GM10847 (cell line): ENCODE measurements around the gene UQCRQ.

Source experiments
- POLR2A ChIP-seq: IDR thresholded peaks from 2 replicates; pipeline ENCODE4 v1.6.1; 2011; ENCODE audit not compliant: insufficient read length; ENCODE audit errors: extremely low read depth

Gene UQCRQ

DNA sequence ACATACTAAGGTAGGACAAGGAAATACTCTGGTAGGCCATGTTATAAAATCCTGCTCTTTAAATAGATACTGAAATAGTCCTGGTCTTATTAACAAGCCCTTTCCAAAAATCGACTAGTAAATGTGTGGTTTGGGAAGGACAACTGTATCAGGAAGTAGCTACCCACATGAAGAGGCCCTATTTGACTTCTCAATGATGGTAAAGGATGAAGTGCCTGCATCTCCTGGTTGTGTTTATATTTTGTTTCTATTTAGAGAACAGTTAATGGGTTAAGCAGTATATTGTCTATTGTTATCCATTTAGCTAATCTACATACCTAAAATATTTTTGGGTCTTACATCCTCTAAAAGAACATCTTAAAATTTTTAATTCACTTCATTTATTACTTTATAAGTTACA, 12.7 kb upstream of the UQCRQ start:
- no peak for TF ChIP-seq POLR2A

DNA sequence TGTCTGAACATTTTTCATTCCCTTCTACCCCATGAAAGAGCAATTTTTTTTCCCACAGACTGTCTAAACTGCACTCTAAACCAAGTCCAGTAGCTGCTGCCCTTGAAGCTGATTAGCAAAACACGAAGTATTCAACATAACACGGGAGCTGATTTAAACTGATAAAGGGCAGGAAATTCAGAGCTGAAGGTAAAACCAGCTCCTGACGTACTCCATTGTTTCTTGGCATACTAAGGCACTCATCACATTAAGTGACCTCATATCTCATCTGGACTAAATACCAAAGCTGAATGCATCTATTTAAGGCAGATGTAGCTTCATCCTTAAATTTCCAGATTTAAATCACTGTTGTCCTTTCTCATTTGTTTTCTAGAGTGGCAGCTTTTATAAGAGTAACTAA, 12.1 kb upstream of the UQCRQ start:
- no peak for TF ChIP-seq POLR2A

DNA sequence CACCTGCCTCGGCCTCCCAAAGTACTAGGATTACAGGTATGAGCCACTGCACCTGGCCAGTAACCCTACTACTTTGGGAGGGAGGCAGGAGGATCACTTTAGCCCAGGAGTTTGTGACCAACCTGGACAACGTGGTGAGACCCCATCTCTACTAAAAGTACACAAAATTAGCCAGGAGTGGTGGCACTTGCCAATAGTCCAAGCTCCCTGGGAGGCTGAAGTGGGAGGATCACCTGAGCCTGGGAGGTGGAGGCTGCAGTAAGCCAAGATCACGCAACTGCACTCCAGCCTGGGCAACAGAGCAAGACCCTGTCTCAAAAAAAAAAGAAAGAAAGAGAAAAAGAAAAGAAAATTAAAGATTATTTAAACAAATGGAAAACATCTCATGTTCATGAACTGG, 10.4 kb upstream of the UQCRQ start:
- TF ChIP-seq POLR2A = no peak

DNA sequence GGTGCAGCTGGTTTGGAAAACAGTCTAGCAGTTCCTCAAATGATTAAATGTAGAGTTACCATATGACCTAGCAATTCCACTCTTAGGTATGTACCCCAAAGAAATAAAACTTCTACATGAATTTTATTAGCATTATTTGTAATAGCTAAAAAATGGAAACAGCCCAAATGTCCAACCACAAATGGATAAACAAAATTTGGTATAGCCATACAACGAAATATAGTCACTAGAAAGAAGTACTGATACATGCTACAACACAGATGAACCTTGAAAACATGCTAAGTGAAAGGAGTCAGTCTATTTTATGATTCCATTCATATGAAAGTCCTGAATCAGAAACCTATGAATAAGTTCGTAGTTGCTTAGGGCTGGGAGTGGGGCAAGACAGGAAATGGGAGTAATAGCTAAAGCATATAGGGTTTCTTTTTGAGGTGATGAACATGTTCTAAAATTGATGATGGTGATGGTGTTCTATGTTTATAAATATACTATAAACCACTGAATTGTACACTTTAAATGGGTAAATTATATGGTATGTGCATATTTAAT, 6.5 kb upstream of the UQCRQ start:
- no peak for TF ChIP-seq POLR2A

DNA sequence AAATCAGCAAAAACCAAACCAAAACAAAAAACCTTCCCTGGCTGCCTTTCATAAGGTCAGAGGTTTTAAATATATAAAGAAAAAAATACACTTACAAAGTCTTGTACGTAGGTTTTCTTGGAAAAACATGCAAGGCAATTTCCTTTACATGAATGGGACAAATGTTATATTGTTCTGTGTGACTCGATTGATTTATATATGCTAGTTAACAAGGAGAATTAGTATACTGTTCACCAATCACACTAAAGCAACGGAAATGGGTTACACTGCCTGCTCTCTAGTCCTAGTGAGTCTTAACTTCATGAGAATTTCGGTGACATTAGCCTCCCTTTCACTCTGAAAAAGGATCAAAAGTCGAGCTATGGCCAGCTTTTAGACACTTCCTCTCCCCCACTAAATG, 5.7 kb upstream of the UQCRQ start:
- no peak for TF ChIP-seq POLR2A

DNA sequence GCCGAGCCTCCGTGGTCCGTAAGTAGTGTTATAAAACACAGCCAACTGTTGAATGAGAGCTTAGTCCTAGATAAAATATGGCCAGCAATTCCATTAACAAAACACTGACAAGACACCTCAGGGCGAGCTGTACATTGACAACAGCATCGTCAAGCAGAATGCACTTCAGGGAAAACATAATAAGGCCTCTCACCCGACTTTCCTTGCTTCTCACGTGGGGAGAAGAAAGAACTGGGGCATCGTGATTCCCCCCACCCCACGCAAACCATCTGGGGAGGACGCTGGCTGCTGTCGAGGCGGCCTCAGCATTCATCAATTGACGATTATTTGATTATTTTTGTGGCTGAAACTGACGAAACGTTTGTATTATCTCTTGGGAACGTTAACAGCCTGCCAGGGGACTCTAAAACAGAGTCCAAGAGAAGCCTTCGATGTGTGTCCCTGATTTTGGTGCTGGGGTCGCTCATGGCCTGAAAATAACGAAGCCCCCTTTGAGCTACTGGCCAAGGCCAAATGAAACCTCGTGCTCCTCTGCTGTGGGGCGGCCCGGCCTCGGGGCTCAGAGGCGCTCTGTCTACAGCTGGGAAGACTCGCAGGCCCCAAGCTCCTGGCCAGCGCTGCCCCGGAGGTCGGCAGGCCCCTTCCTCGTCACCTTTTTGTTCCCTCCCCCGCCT, 637 bp upstream of the UQCRQ start:
- TF ChIP-seq POLR2A = no peak

DNA sequence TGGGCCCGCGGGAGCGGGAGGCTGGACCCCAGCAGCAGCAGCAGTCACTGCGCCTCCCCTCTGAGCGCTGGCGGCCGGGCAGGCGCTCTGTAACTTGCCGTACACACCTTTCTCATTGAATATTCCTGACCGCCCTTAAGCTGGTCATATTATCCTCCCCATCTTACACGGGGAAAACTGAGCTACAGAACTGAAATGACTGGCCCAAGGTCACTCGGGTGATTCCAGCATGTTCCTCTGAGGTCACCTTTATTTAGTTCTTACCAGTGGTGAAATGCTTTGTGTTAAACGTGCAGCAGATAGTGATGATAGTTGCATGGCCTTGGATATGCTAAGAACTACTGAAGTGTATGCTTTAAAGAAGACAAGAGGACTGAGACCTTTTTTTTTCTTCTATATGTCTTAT, 607 bp downstream of the UQCRQ start:
- TF ChIP-seq POLR2A = no peak

DNA sequence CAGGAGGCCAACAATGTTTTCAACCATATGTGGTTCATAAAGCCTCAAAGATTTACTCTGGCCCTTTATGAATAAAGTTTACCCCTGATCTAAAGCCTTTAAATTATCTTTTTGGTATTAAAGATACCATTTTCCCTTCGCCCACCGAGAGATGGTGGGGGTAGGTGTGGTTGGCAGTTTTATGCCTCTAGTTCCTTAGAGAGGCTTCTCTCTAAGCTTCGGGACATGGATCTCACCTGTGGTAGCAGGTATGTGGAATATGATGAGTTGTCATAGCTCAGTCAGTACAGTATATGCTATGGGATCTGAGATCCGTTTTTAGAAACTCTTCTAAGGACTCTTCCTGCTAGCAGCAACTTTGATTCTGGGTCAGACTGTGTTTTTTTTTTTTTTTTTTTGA, 2.3 kb downstream of the UQCRQ start:
- TF ChIP-seq POLR2A = no peak

DNA sequence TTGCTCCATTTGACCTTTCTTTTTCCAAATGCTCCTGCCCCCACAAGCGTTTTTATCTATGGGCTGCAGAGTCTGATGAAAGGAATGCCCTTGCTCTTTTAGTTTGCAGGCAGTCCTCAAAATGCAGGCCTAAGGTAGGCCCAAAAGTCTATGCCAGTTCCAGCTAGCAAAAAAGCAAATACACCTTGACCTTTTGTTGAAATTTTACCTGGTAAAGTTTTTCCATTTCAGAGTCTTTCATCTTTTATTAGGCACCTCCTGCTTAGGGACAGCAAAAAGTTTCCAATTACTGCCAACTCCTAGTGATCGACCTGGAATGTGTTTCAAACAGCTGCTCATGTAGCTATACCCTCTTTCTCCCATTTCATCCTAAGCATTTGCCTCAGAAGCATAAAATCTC, 4.4 kb downstream of the UQCRQ start:
- no peak for TF ChIP-seq POLR2A

DNA sequence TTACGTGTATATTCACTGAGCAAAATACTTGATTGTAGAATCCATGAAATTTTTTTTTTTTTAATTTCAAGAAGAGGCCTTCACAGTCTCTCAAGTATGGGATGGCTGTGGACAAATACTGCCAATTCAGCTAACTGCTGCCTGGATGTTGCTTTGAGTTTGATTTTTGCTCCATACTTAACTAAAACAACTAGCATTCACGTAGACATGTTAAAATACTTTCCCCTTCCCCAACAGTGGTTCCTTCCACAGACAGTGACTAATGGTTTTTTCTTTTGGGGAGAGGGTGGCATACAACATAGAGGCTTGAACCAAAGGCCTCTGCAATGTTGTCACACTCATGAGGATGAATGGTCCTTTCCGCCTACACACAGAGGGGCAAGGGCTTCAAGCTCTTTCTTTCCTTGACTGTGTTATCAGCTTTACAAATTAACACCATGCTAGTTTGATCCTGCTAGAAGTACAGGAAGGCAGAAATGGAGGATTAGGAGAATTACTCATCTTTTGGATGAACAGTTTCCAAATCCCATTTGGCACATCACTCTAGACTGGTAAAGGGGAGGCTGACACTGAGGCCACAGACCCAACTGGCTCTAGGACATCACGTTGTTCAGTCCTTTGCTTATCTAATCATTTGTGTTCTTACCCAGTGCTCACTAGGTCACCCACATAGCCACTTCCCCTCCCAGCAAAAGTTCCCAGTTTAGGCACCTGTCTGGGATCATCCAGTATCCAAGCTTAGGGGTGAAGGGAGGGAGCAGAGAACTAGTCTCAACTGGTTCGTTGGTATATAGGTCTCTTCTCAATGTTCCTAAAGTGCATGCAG, 5.2 kb downstream of the UQCRQ start:
- TF ChIP-seq POLR2A = no peak

DNA sequence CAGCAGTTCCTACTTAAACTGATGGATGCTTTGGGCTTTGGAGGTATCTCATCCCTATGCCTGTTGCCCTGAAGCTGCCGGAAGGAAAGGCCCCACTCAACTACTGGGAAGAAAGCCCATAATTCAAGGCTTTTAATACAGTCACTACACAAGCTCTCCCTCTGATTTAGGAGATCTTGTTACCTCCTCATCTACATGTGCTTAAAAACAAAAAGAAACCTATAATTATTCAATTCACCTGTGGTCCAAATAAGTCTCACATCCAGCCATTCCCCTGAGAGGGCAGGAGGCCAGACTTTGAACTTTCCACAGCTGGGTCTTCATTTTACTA, 6.3 kb downstream of the UQCRQ start:
- no peak for TF ChIP-seq POLR2A

DNA sequence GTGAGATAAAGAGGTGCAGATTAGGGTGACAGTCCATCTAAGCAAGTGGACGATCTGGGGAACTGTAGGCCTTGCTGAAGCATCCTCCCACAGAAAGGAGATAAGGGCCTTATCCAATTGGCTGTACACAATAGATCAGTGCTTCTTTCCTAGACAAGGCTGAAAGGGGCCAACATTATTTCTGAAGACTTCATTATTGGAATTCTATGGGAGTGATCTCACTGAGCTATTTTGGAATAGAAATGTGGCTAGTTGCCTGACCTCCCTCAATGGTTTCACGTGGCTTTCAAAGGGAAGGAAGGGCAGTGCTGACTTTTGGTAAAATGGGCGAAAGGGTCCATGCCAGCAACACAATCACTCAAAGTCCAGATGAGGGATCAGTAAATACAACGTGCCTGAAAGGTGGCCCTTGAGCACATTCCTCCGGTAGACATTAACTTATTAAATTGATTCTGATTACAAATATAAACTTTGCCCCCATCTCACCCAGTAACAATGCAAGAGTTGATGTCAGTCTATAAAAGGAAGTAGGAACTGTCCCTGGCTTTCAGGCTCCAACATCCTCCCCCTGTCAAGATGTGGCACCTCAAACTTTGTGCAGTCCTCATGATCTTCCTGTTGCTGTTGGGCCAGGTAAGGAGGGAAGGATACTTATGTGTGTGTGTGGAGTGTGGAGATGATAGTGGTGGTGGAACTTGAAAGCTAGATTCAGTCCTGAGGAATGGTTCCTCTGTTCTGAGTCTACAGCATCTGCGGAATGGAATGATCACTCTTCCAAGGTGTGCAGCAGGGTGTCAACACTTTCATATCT, 6.9 kb downstream of the UQCRQ start, which contains the start of gene LEAP2:
LEAP2 (plus strand) TSS at position 550 of the 811 bp plus-strand sequence; CDS start at position 577, 27 bp downstream.
- TF ChIP-seq POLR2A = no peak

DNA sequence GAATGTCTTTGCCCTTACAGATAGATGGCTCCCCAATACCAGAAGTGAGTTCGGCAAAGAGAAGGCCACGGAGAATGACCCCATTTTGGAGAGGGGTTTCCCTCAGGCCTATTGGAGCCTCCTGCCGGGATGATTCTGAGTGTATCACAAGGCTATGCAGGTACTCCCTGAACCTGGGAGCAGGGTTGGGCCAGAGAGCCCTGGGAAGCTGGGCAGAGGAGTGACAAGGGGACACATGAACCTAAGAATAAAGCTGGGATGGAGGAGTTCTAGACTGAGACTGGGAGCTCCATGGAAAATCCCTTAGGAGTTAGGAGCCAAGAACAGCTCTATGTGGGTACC, 7.5 kb downstream of the UQCRQ start:
- no peak for TF ChIP-seq POLR2A

DNA sequence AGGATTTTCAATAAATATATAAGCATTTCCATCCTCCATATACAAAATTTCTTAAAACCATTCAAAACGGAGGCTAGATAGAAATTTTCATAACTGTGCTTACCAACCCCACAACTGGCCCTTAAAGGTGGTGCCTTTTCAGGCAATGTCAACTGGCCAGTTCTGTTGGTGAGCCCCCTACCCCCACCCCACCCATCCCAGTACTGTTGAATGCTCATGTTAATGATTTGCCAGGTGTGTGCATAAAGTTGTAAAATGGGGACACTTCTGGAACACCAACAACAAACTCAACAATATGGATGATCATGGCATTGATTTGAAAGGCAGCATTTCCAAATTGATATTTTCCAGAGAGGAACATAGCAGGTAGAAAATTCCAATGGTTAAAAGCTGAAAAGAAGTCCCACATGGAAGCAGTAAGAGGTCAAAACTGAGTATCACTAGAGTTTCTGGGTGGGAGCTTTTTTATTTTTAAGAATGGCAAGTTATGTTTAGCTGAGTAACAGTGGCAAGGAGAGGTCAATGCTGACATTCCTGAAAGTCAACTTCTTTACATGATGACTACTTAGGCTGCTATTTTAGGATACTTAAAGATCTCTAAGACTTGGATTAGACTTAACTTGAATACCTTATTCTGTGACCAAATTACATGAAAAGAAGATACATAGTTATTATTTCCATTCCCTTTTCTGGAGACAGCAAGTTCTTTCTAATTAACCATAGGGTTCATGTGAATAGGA, 9.7 kb downstream of the UQCRQ start:
- no peak for TF ChIP-seq POLR2A

DNA sequence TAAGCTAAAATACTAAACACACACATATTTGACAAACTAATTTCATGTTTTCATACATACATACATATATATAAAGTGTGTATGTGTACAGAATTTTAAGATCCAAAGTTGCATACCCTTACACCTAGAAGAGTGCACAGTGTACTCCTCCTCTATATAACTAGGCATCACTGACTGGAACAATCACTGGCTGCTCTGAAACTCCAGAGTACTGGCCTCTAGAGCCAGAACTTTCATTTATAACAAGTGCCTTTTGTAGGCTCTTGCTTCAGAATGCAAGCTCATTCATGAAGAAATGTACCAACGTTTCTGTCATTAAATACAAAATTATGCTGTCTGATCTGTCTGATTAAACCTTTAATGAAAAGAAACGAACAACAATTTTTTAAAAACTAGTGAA, 11.0 kb downstream of the UQCRQ start:
- no peak for TF ChIP-seq POLR2A
